HG03457 (cell line): Measurements from ENCODE around the gene XYLT2.
"Not testable (repeated sequence)": the region's sequence is repeated elsewhere in the genome, so short reads cannot be mapped to it uniquely, and the experiment has no call there.

Experiments used
- ATAC-seq: cut with Tn5 transposase; IDR thresholded peaks from one replicate; pipeline ENCODE4 v1.9.1; 2021; ENCODE audit warnings: moderate number of reproducible peaks; ENCODE audit not compliant: unreplicated experiment

Gene XYLT2

DNA sequence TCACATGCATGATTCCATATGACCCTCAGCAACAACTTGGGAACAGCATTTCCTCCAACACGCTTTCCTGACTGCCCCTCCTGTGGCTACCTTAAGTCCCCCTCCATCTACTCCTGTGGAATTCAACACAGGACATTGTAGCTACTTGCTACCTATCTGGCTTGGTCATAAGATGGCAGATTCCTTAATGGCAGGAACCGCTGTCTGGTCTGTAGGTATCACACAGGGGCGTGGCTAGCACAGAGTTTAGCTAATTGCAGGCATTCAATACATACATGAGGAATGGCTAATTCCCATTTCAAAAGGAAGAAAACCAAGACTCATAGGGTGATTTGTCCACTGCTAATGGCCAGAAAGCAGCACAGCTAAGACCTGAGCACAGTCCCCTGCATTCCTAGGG lies 42.8 kb downstream of the XYLT2 start:
- no peak for ATAC-seq

DNA sequence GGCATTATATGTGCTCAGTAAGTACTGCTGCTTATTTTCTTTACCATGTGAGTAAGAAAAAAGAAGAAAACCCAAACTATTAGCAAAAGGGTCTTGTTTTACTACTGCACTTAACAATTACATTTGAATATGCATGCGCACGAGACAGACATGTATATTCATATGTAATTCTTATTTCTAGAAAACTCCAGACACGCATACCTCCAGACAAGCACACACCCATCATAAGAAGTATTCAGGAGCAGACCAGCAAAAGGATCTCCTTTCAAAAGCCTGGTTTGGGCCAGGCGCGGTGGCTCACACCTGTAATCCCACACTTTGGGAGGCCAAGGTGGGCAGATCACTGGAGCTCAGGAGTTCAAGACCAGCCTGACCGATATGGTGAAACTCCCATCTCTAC lies 43.6 kb downstream of the XYLT2 start:
- no peak for ATAC-seq

DNA sequence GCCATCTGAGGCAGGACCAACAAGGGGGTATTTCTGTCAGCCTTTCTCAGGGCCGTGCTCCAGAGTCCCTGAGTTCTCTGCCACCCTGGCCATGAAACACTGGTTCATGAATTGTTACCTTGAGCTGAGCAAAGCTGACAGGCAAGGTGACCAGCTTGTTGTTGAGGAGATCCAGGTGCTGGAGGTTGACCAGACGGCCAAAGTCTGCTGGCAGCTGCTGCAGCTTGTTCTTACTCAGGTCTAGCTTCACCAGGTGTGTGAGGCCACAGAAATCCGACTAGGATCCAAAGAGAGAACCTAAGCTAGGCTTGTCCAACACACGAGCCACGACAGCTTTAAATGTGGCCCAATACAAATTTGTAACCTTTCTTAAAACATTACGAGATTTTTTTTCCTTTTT lies 46.7 kb downstream of the XYLT2 start:
- no peak for ATAC-seq

GRCh38 chr17:50393700-50394099 lies 47.8 kb downstream of the XYLT2 start:
- ATAC-seq = no peak

- ATAC-seq = no peak
Observed at GRCh38 chr17:50394711-50395110, 48.8 kb downstream of the XYLT2 start.

GRCh38 chr17:50396261-50397110 lies 50.6 kb downstream of the XYLT2 start:
- no peak for ATAC-seq

- ATAC-seq = peak; percentile 79
Observed at GRCh38 chr17:50397111-50397918, 51.4 kb downstream of the XYLT2 start, which contains the start of gene LRRC59. Gene LRRC59 (minus strand): TSS chr17:50397523. CDS start chr17:50397317, 206 bp downstream.

DNA sequence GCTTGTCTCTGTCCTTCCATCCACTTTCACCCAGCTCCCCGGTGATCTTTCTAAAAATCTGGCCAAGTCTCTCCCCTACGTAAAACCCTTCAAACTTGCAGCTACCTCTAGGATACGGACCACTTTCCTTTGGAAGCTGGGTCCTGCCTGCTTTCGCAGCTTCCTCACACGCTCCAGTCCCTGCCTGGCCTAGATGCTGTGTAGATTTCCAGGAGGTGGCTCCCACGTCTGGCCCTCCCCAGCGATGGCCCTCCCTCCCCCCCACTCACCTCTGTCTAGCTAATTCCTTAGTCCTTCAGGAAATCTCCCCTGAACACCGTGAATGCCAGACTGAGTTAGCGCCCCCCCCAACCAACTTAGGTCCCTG lies 52.0 kb downstream of the XYLT2 start:
- no peak for ATAC-seq

DNA sequence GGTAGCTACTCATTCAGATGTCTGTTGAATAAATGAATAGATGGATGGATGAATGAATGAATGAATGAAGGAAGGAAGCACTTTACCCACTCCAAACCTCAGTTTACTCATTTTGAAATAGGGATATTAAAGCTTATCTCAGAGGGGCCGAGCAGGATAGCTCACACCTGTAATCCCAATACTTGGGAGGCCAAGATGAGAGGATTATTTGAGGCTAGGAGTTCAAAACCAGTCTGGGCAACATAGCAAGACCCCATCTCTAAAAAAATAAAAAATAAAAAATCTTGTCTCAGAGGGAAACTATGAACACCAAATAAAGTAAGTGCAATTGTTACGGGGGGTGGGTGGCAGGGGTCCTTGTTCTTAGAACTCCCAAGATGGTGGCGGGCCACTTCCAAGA lies 52.7 kb downstream of the XYLT2 start:
- ATAC-seq = not testable (repeated sequence)

GRCh38 chr17:50399591-50399990 lies 53.7 kb downstream of the XYLT2 start:
- not testable (repeated sequence) for ATAC-seq

- not testable (repeated sequence) for ATAC-seq
Observed at GRCh38 chr17:50405351-50405750, 59.4 kb downstream of the XYLT2 start.

DNA sequence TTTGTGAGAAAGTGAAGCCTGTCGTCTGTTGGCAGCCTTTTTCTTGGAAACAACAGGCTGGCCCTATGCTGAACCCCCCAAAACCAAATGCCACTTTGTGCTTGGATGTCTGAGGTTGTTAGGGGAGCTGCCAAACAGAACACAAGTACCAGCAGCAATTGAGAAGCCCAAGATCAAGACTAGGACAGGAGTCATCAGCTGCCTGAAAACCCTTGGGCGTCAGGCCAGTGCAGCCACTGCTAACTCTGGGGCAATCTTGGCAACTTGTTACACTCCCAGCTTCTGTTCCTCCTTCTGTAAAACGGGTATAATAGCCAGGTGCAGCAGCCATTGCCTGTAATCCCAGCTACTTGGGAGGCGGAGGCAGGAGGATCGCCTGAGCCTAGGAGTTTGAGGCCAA lies 60.7 kb downstream of the XYLT2 start:
- ATAC-seq = no peak

- ATAC-seq = no peak
Observed at GRCh38 chr17:50407921-50408320, 62.0 kb downstream of the XYLT2 start.
